HFF-Myc (cell line): ENCODE measurements around the gene DHRS13.

Source experiments
- DNase-seq: peaks from one replicate; pipeline ENCODE4 v3.0.0-alpha.2; 2011; ENCODE audit warnings: low read depth; ENCODE audit errors: extremely low read depth
- H3K4me3 ChIP-seq: replicated peaks from 2 replicates; pipeline ENCODE4 v1.5.1; 2011; ENCODE audit warnings: low read depth, mild to moderate bottlenecking, control low read depth, low read length
- CTCF ChIP-seq: IDR thresholded peaks from 2 replicates; pipeline ENCODE4 v1.5.1; 2012; ENCODE audit warnings: mild to moderate bottlenecking, low read depth, low read length, control low read depth; ENCODE audit errors: missing control alignments

Gene DHRS13

GRCh38 chr17:28920201-28920600, 17.3 kb upstream of the DHRS13 start:
- DNase-seq, result no peak
- TF ChIP-seq CTCF, result no peak
- no peak overlapping the region for H3K4me3 ChIP-seq

- TF ChIP-seq CTCF, result no peak
- no peak overlapping the region for H3K4me3 ChIP-seq
- no peak for DNase-seq
Observed at GRCh38 chr17:28918295-28918694, 15.4 kb upstream of the DHRS13 start.

GRCh38 chr17:28917465-28917864, 14.6 kb upstream of the DHRS13 start:
- no peak for TF ChIP-seq CTCF
- no peak overlapping the region for H3K4me3 ChIP-seq
- DNase-seq, result no peak

- no peak for TF ChIP-seq CTCF
- DNase-seq, result no peak
- no peak overlapping the region for H3K4me3 ChIP-seq
Observed at GRCh38 chr17:28917029-28917428, 14.2 kb upstream of the DHRS13 start.

GRCh38 chr17:28916302-28916934, 13.5 kb upstream of the DHRS13 start:
- H3K4me3 ChIP-seq, result no peak overlapping the region
- peak; percentile 50 for TF ChIP-seq CTCF
- DNase-seq, result no peak

GRCh38 chr17:28912938-28913333, 10.1 kb upstream of the DHRS13 start:
- TF ChIP-seq CTCF, result no peak
- no peak for DNase-seq
- no peak overlapping the region for H3K4me3 ChIP-seq
